DMS153 treated with DMSO at 0.1 percent for 48 hours (cell line): Measurements from ENCODE around the gene ARHGAP19.

Experiments used
- DNase-seq: peaks from one replicate; lab custom pipeline; 2025; ENCODE audit not compliant: unreplicated experiment; lab: John Stamatoyannopoulos, UW

ARHGAP19 gene

DNA sequence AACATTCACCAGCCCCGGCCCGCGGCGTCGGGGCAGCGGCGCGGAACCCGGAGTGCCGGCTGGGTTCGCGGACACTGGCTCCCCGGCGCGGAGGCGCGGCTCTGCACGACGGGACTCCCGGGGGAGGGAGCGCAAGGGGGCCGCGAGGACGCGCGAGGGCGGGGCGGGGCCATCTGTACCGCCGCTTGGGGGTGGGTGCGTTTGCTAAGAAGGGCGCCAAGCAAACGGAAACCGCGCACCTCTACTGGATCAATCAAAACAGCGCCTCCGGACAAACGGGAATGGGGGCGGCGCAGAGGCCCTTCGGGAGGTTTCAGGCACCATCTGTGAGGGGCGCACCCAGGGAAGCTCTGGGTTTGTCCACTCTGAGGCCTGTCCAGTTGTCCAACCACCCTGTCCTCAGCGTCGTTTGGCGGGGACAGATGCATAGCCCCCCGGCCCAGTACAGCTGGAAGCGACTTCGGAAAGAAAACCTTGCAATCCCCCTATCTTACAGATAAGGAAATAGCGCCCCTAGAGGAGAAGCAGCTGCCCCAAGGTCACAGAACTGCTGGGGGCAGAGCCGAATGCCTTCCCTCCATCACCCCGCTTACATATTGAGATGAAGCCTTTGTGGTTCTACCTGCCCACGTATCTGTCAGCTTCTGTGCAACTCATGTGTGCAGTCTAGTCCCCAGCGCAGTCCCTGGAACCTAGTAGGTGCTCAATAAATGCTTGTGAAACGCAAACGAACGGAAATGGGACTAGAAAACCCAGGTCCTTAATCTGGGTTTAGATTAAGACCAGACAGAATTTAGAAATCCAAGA, 96.0 kb downstream of the ARHGAP19 start:
- DNase-seq, result peak; percentile 85

DNA sequence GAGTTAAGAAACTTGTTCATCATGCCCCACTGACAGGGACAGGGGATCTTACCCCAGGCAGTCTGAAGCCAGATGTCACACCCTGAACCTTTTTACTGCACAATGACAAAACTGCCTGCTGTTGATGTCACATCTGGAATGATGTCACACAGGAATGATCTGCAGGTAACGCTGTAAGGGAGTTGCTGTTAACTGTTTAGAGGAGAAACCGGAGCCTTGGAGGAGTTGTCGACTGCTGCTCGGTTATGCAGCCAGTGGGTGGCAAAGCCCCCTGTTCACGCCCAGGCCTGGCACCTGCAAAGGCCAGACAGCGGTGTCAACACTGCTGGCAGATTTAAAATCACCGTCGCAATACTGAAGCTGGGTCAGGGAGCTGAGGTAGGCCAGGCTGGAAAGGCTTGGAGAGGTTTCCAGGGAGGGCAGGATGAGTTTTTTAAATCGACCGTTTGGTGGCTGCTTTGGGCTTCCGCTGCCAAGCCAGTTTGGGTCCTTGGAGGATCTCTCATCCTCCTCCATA, 96.7 kb downstream of the ARHGAP19 start:
- DNase-seq, result no peak

DNA sequence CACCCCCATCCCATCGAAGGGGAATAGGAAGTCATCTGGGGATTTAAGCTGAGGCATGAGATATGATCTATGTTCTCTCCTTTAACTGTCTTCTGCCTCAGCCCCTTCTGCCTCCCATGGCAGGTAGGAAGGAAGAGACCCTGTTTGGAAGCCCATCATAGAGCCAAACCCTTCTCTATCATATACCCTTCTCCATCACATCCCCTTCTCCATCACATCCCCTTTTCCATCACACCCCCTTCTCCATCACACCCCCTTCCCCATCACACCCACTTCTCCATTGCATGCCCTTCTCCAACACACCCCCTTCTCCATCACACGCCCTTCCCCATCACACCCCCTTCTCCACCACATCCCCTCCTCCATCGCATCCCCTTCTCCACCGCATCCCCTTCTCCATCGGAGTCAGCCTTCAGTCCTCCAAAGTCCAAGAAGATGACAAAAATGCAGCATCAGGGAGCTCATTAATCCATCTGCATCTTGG, 99.4 kb downstream of the ARHGAP19 start:
- no peak for DNase-seq

DNA sequence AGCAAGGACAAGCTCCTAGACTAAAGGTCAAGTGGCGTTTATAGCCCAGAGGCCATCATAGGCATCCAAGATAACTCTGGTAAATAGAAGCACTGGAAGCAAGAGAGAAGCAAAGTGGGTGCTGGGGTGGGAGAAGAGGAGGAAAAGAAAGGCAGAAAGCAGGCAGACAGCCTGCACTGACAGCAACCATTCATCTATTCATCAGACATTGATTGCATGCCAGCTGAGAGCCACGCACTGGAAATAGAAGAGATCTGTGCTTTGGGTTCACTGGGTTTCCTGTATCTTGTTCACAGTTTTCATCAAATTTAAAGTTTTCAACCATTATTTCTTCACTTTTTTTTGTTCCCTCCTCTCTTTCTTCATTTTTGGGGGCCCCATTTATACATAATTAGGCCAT, 102.0 kb downstream of the ARHGAP19 start:
- DNase-seq, result no peak

DNA sequence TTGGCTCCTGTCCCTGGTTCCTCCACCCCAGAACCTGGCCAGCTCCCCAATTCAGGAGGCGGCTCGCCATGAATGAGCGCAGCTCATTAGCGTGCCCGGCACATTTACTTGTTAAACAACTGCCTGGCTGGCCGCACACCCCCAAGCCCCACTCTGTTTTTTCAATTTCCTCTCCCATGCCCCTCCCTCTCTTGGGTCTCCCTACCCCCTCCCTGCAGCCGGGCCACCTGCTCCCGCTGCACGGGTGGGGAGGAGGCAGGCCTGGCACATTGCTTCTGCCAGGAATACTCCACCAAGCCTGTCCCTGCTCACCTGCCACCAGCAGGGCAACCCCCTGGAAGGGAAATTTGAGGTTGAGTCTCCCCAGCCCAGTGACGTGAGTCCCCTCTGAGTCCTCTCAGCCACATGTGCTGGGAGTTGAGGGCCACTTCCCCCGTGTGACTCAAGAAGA, 104.2 kb downstream of the ARHGAP19 start:
- DNase-seq, result peak; percentile 70

DNA sequence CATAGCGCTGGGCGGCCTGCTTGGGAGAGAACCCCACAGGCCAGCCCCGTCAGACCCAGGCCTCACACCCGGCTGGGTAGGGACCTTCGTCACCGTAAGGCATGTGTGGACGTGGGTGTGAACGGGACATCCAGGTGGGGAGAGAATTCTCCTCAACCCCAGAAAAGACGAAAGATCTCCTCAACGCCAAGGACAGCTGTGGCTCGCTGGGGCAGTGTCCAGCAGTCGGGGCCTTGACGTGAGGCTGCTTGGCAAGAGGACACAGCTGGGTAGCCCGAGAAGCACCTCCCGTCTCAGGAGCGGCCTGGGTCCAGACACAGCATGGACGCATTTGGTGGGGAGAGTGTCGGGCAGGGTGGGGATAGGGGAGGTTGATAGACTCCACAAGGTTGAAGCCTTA, 105.5 kb downstream of the ARHGAP19 start:
- DNase-seq, result no peak

DNA sequence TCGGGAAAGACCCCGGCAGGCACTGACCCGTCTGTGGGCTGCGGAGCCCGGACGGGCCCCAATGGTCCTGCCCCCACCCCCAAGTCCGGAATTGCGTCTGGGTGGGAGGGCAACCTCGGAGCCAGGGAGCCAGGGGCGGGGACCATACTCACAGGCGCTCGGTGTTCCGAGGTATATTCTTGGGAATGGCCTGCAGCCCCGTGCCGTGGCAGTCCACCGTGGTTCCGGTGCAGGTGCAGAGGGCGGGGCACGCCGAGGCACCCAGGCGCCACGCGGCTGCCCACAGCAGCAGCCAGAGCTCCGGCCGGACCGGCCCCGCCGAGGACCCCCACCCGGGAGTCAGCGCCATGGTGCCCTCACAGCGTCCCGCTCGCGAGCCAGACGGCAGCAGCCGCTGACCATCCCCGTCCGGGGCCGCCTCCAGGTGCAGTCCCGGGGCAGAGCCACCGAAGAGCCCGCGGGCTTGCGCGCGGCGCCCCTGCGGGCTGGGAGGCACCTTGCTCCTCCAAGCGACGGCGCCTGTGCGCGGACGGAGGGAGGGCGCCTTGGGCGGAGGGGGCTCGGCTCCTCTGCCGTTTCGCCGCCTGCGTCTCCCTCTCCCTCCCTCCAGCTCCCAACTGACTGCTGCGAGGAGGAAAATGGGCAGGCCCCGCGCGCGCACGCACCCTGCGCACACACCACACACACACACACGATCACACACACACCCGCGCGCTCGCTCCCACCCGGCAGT, 106.9 kb downstream of the ARHGAP19 start, which contains the start of gene SLIT1:
SLIT1 (minus strand) TSS at position 634 of the 733 bp plus-strand sequence; CDS start at position 349, 285 bp downstream.
- peak; percentile 24 for DNase-seq

DNA sequence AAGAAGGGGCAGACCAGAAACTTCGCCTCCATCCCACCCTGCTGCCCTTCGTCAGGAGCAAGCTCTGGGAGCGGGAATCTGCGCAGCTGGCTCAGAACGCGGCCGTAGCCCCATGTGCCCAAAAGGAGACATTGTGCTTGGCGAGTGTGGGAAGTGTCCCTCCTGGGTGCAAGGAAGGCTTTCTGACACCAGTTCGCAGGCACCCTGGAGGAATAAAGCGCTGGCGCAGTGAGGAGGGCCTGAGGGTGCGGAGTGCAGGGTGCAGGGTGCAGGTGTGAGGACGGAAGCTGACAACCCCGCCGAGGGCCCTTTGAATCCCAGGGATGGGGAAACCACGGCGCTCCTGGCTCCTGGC, 107.5 kb downstream of the ARHGAP19 start:
- DNase-seq, result no peak

DNA sequence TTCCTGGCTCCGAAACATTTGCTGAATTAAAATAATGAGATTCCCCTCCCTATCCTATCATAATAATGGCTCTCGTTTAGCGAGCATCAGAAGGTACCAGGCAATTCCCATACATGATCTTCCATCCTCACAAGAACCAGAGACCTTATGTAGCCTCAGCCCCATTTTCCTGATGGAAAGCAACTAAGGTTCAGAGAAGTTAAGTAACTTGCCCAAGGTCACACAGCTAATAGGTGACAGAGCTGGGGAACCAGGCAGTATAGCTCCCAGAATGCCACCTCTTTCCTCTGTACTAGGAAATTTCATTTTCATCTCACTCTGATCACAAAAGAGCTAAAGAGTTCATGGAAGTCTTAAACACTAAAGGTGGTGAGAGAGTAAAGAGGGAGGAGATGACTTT, 109.1 kb downstream of the ARHGAP19 start:
- DNase-seq, result no peak

DNA sequence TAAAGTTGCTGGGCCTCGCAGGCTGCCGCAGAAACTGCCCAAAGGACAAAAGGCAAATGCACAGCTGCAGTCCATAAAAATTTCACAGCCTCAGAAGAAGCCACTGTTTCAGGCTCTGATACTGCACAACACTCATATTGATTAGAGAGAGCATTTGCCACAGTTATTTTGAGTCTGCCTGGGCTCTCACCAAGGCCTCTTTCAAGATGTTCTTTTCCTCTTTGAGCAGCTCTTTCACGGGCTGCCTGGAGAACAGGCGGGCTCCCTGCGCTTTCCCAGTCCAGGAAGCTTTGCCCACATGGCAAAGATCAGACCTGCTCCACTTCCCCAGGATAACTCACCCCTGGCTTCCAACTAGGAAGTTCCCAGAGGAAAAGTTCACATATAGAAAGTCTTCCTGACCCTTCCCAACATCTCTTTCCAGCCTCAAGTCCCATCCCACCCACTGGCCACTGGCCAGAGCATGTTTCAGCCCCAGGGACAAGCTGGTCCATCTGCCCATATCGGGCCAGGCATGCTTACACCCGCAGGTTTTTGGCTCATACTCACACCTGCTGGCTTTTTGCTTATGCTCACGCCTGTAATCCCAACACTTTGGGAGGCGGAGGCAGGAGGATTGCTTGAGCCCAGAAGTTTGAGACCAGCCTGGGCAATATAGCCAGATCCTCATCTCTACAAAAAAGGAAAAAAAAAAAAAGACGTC, 110.0 kb downstream of the ARHGAP19 start:
- DNase-seq, result no peak

DNA sequence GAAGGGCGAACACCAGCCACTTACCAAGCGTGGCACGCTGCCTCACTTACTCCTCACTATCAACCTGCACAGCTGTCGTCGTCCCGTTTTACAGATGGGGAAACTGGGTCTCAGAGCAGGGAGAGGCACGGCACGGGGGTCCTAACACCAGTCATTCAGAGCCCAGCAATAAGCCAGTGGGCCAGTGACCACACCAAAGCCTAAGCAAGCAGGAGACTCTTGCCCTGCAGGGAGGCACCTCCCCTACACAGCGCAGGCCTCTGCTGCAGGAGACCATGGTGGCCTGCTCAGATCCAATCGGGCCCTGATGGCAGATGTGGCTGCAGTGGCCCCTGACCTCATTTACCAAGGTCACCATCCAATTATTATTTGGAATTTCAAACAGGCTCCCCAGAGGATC, 111.5 kb downstream of the ARHGAP19 start:
- no peak for DNase-seq

DNA sequence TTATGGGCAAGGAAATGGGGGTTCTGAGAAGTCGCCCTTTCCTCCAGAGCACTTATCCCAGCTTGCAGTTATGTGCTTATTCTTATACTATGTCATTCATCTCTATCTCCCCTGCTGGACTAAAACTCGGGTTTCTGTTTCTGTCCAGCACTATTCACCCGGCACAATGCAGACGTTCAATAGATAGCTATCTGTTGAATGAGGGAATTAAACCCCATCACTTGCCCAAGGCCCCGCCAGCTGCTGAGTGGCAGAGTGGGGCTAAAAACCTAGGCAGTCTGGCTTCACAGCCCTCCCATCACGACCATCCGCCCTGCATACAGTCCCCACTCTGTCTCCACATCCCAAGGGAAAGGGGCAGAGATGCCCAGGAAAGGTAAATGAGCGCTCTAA, 112.1 kb downstream of the ARHGAP19 start:
- no peak for DNase-seq

DNA sequence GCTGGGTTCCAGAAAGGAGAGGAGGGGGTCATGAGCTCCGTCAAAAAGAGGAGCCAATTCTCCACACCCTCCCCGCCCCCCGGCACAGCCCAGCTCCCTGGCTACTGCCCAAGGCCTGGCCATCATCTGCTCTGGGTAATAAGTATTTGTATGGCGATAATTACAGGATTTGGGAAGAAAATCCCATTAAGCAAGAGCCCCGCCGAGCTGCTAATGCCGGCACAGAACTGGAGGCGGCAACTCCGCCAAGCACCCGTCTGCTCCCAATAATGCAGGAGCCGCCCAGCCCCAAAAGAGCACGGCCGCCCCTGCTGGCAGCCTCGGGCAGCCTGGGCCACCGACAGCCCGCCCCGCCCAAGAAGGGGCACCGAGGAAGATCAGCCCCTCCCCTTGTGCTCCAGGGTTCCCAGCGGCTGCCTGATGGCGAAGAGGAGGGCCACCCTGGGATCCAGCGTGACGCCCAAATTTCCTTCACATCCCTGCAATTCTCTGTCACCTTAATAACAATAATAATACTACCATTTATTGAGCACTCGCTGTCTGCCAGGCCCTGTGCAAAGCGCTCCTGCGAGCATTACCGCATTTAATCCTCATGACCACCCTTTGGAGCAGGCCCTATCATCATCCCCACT, 112.6 kb downstream of the ARHGAP19 start:
- DNase-seq, result peak; percentile 11

DNA sequence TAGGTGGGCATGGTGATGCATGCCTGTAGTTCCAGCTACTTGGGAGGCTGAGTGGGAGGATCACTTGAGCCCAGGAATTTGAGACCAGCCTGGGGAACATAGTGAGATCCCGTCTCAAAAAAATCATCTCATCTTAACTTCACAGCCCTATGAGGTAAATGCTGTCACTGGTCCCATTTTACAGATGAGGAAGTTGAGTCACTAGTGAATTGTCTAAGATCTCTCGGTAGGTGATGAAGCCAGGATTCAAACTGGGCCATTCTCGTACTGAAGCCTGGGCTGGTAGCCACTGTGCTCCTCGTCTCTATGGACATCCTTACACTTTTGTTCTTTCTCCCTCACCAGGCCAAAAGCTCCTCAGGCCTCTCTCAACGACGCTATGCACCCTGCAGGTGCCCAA, 113.1 kb downstream of the ARHGAP19 start:
- DNase-seq, result no peak

DNA sequence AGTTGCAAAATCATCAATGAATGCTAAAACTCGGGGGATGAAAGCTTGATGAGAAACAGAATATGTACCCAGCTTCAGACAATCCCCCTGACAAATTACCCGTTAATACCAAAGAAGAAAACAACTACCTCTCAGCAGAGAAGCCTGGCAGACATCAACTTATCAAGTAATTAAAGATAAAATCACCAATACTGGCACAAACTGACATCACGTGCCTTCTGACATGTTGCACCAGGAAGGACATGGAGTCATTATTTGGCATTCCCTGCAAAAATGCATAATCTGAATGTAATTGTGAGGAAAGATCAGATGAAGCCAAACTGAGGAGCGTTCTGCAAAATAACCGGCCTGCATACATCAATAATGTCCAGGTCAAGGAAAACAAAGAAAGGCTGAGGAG, 114.4 kb downstream of the ARHGAP19 start:
- DNase-seq, result no peak

DNA sequence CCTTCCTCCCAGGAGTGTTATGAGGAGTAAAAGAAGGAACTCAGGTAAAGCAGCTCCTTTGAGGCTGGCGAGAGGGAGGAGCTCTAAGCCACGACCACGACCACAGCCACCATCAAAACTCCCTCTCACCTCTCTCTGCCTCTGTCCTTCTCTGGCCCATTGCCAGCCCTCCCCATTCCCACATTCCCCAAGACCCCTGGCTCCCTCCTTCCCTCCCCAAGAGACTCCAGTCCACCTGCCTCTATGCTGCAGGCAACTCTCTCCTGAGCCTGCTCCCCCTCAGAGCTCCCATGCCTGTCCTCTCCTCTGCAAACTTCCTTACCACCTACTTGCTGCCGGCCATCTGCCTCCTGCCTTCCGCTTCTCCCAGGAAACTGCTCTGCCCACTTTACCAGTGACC, 116.2 kb downstream of the ARHGAP19 start:
- no peak for DNase-seq

DNA sequence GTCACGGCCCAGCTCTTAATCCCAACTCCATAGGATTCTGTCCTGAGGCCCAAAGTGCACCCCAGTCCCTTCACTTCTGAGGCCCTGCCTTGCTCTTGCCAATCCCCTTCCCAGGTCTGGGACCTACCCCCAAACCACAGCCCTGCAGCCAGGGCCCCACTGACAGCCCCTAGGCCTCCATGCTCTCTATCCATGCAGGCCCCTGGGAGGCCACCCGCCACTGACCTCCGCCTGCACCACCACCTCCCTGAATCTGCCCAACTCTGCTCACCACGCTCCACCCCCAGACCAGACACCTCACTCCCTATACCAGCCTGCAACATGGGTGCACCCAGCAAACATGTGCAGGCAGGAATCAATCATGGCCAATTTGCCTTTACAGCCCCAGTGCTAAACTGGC, 116.9 kb downstream of the ARHGAP19 start:
- no peak for DNase-seq

DNA sequence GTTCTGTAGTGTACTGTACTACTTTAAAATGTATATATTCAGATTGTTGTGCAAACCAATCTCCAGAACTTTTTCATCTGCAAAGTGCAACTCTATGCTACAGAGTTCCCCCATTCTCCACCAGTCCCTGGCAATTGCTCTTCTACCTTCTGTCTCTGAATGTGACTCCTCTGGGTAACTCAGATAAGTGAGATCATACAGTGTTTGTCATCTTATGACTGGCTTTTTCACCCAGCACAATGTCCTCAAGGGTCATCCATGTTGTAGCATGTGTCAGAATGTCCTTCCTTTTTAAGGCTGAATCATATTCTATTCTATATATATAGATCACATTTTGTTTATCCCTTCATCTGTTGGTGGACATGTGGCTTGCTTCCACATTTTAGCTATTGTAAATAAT, 117.5 kb downstream of the ARHGAP19 start:
- DNase-seq, result no peak

DNA sequence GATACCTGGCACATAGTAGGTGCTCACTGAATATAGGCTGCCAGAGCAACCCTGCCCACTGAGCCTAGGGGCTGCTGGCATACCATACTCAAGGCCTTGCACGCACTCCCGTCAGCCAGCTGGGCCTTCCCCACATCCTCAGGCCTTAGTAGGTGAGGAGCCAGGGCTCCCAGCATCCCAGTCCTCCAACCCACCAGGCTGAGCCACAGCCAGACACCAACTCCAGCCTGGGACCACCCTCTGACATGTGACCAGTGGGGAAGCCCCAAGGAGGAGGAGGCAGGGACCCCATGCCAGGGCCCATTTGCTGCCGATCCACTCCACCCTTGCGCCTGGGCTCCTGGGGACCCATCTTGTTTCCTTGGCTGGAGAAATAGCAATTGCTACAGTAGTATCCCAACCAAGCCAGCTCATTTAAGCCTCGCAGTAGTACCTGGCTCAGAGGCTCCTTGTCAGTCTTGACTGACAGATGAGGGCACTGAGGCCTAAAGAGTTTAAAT, 118.1 kb downstream of the ARHGAP19 start:
- DNase-seq, result no peak

DNA sequence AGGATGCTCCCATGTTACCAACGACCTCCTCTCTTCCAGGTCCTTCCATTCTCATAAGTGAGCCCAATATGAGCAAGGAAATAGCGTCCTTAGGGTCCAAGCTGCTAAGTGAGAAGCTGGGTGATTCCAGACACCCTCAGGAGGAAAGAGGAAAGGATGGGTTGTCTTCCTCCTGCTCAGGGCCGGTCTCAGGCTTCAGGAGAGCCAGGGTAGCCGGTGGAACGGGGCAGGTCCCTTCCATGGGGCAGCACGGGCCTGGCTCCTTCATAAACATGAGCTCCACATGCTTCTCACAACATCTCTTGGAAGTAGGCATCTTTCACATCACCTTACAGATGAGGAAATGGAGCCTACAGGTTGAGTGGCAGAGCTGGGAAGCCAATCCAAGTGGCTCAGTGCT, 119.4 kb downstream of the ARHGAP19 start:
- no peak for DNase-seq
